GM12878 (cell line): ENCODE measurements around the gene PC.

ENCODE experiments used
- CTCF ChIP-seq, 3 experiments: IDR thresholded peaks in 2 of 3; conservative IDR thresholded peaks in 1 of 3; 2 replicates each; pipeline ENCODE4 v1.5.1; 2011; ENCODE audit warnings: low read depth in 3 of 3, low read length in 3 of 3, mild to moderate bottlenecking in 3 of 3, control low read depth in 2 of 3, moderate library complexity in 2 of 3, inconsistent platforms in 1 of 3, mixed read lengths in 1 of 3; ENCODE audit not compliant: control insufficient read depth in 2 of 3, insufficient read depth in 1 of 3; ENCODE audit errors: extremely low read depth in 1 of 3
- ZBTB40 ChIP-seq: fragments of 450-650 bp; IDR thresholded peaks from 2 replicates; pipeline ENCODE4 v1.6.1; 2016; ENCODE audit warnings: mild to moderate bottlenecking, moderate library complexity, borderline replicate concordance

GRCh38 chr11:66962247-66962646 lies 4.1 kb upstream of the PC start:
- TF ChIP-seq CTCF (IDR thresholded peaks at IDR 0.05 in 2 of 3, conservative IDR thresholded peaks at IDR 0.05 in 1 of 3; ENCODE audit: control insufficient read depth in 2 of 3, extremely low read depth in 1 of 3, insufficient read depth in 1 of 3, low read depth in 3 of 3, low read length in 3 of 3) (no peak), ZBTB40 (no peak)
